Neural progenitor cell (in vitro differentiated cells): ENCODE results near the gene DDX10.

Experiments used
- EZH2phosphoT487 ChIP-seq: fragments of 200-600 bp; sonication (generic); IDR thresholded peaks from 2 replicates; pipeline ENCODE4 v1.6.1; 2017; ENCODE audit warnings: antibody characterized with exemption
- TF ChIP-seq, protein P1 (sequence below): fragments of 200-600 bp; sonication (generic); IDR thresholded peaks from 2 replicates; pipeline ENCODE4 v1.5.1; 2017; ENCODE audit warnings: antibody characterized with exemption, mild to moderate bottlenecking

DNA sequence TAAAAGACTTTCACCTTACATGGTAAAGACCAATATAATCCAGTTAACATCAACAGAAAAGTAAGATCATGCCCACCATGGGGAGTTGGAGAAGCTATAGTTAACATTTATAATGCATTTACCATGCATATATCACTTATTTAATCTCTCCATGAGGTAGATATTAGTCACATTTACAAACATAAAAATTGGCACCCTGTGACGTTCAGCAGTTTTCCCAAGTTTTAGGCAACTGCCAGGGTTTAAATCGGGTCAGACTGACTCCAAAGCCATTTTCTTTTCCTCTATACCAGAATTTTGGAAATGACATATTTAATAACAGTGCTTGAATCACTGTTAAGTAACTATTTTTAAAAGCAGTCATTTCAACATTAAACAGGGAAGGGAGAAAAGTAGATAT lies 266.3 kb downstream of the DDX10 start:
- TF ChIP-seq, protein P1, sequence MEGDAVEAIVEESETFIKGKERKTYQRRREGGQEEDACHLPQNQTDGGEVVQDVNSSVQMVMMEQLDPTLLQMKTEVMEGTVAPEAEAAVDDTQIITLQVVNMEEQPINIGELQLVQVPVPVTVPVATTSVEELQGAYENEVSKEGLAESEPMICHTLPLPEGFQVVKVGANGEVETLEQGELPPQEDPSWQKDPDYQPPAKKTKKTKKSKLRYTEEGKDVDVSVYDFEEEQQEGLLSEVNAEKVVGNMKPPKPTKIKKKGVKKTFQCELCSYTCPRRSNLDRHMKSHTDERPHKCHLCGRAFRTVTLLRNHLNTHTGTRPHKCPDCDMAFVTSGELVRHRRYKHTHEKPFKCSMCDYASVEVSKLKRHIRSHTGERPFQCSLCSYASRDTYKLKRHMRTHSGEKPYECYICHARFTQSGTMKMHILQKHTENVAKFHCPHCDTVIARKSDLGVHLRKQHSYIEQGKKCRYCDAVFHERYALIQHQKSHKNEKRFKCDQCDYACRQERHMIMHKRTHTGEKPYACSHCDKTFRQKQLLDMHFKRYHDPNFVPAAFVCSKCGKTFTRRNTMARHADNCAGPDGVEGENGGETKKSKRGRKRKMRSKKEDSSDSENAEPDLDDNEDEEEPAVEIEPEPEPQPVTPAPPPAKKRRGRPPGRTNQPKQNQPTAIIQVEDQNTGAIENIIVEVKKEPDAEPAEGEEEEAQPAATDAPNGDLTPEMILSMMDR, result no peak
- no peak for TF ChIP-seq EZH2phosphoT487
